GM19463 (cell line): Measurements from ENCODE around the gene DOCK7.
"Not testable (repeated sequence)": the region's sequence is repeated elsewhere in the genome, so short reads cannot be mapped to it uniquely, and the experiment has no call there.

ENCODE experiments used
- ATAC-seq: cut with Tn5 transposase; IDR thresholded peaks from one replicate; pipeline ENCODE4 v1.9.1; 2021; ENCODE audit warnings: mild to moderate bottlenecking, moderate library complexity; ENCODE audit not compliant: unreplicated experiment

Gene DOCK7

GRCh38 chr1:62621907-62622306 lies 66.3 kb downstream of the DOCK7 start:
- peak; percentile 97 for ATAC-seq

- peak; percentile 6 for ATAC-seq
Observed at GRCh38 chr1:62613890-62614289, 74.3 kb downstream of the DOCK7 start.

GRCh38 chr1:62613325-62613727 lies 74.9 kb downstream of the DOCK7 start:
- ATAC-seq: peak; percentile 89

- ATAC-seq: no peak
Observed at GRCh38 chr1:62612770-62613169, 75.4 kb downstream of the DOCK7 start.

GRCh38 chr1:62610588-62610987 lies 77.6 kb downstream of the DOCK7 start:
- not testable (repeated sequence) for ATAC-seq

GRCh38 chr1:62608905-62609304 lies 79.3 kb downstream of the DOCK7 start:
- ATAC-seq: no peak

GRCh38 chr1:62601457-62601856 lies 86.7 kb downstream of the DOCK7 start:
- no peak for ATAC-seq

- no peak for ATAC-seq
Observed at GRCh38 chr1:62599044-62599443, 89.1 kb downstream of the DOCK7 start.

- no peak for ATAC-seq
Observed at GRCh38 chr1:62597281-62597680, 90.9 kb downstream of the DOCK7 start, which contains the start of gene ANGPTL3. ANGPTL3 (plus strand) TSS chr1:62597520; CDS start chr1:62597567, 47 bp downstream.

- no peak for ATAC-seq
Observed at GRCh38 chr1:62595647-62596046, 92.5 kb downstream of the DOCK7 start.

GRCh38 chr1:62593825-62594394 lies 94.3 kb downstream of the DOCK7 start:
- ATAC-seq: no peak

GRCh38 chr1:62590970-62591368 lies 97.2 kb downstream of the DOCK7 start:
- ATAC-seq: no peak

- no peak for ATAC-seq
Observed at GRCh38 chr1:62590255-62590969, 97.8 kb downstream of the DOCK7 start.

GRCh38 chr1:62589321-62589720 lies 98.9 kb downstream of the DOCK7 start:
- no peak for ATAC-seq

- no peak for ATAC-seq
Observed at GRCh38 chr1:62588000-62588399, 100.2 kb downstream of the DOCK7 start.

GRCh38 chr1:62585469-62586155 lies 102.6 kb downstream of the DOCK7 start:
- ATAC-seq: no peak

GRCh38 chr1:62573675-62574074 lies 114.5 kb downstream of the DOCK7 start:
- no peak for ATAC-seq

GRCh38 chr1:62572476-62572875 lies 115.7 kb downstream of the DOCK7 start:
- no peak for ATAC-seq

- not testable (repeated sequence) for ATAC-seq
Observed at GRCh38 chr1:62571517-62571916, 116.7 kb downstream of the DOCK7 start.

- not testable (repeated sequence) for ATAC-seq
Observed at GRCh38 chr1:62567926-62568325, 120.3 kb downstream of the DOCK7 start.

GRCh38 chr1:62567182-62567581 lies 121.0 kb downstream of the DOCK7 start:
- not testable (repeated sequence) for ATAC-seq

GRCh38 chr1:62561306-62561705 lies 126.9 kb downstream of the DOCK7 start:
- ATAC-seq: no peak
